D721Med (cell line): ENCODE measurements around the gene VPS26A.

Source experiments
- DNase-seq: peaks from one replicate; pipeline ENCODE4 v3.0.0; 2011; ENCODE audit warnings: low spot score; ENCODE audit not compliant: insufficient read length
- FAIRE-seq: peaks from 2 replicates; lab custom pipeline; 2011; peaks lifted over from hg19 to GRCh38; lab: Jason Lieb, UNC
- TF ChIP-seq, protein P1 (sequence below): IDR thresholded peaks from 2 replicates; pipeline ENCODE4 v1.5.1; 2012; ENCODE audit warnings: mild to moderate bottlenecking, control low read depth; ENCODE audit not compliant: insufficient read depth; ENCODE audit errors: missing control alignments

VPS26A gene

DNA sequence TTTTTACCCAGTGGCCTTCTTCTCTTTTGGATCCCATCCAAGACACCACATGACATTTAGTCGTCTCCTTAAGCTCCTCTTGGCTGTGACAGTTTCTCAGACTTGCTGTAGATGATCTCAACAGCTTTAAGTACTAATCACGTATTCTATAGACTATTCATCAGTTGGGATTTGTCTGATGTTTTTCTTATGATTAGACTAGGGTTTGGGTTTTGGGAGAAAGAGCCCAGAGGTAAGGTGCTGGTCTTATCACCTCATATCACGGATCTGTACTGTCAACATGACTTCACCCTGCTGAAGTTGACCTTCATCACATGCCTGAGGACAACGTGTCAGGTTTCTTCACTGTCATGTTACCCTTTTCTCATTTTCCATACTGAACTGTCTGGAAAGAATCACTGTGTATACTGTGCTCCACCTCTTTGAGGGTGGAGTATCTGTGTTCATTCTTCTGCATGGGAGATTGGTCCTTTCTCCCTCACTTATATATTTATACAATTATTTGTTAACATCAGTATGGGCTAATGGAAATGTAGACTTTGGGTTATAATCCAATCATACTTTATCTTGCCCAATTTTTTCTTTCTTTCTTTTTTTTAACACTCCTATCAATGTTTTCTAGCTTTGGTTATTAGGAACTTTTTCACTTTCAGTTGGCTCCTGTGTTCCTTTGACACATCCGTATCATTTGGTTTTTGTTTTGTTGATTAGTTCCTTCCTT lies 89.8 kb downstream of the VPS26A start:
- DNase-seq: no peak

GRCh38 chr10:69214666-69215131 lies 90.7 kb downstream of the VPS26A start:
- TF ChIP-seq, protein P1, sequence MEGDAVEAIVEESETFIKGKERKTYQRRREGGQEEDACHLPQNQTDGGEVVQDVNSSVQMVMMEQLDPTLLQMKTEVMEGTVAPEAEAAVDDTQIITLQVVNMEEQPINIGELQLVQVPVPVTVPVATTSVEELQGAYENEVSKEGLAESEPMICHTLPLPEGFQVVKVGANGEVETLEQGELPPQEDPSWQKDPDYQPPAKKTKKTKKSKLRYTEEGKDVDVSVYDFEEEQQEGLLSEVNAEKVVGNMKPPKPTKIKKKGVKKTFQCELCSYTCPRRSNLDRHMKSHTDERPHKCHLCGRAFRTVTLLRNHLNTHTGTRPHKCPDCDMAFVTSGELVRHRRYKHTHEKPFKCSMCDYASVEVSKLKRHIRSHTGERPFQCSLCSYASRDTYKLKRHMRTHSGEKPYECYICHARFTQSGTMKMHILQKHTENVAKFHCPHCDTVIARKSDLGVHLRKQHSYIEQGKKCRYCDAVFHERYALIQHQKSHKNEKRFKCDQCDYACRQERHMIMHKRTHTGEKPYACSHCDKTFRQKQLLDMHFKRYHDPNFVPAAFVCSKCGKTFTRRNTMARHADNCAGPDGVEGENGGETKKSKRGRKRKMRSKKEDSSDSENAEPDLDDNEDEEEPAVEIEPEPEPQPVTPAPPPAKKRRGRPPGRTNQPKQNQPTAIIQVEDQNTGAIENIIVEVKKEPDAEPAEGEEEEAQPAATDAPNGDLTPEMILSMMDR: no peak
- DNase-seq (no peak), FAIRE-seq (no peak)

More for the DNA sequence above, 89.8 kb downstream of the VPS26A start:
- TF ChIP-seq, protein P1: no peak
- no peak for FAIRE-seq

GRCh38 chr10:69215405-69216171 lies 91.6 kb downstream of the VPS26A start:
- FAIRE-seq (no peak), DNase-seq (no peak)
- TF ChIP-seq, protein P1: no peak

GRCh38 chr10:69216577-69217118 lies 92.7 kb downstream of the VPS26A start:
- DNase-seq: no peak
- no peak for FAIRE-seq
- TF ChIP-seq, protein P1: no peak

- DNase-seq: no peak
- FAIRE-seq: no peak
- TF ChIP-seq, protein P1: no peak
Measured at GRCh38 chr10:69217119-69217754, 93.3 kb downstream of the VPS26A start.

GRCh38 chr10:69218831-69219230 lies 94.9 kb downstream of the VPS26A start:
- TF ChIP-seq, protein P1: no peak
- DNase-seq (no peak), FAIRE-seq (no peak)
